Fibroblast of the aortic adventitia (primary cell): Measurements from ENCODE around the gene PCK1. TPM values are rescaled to one million over a fixed set of nuclear protein-coding genes. Genes with fewer than 3 reads are reported as not detected.

Experiments used
- DNase-seq: peaks from one replicate; pipeline ENCODE4 v3.0.0-alpha.2; 2010; ENCODE audit warnings: low read depth
- H3K4me3 ChIP-seq: 2 replicates; pipeline ENCODE4 v1.5.1; 2011; ENCODE audit warnings: low read depth, mild to moderate bottlenecking, control low read depth, low read length, moderate library complexity
- total RNA-seq: library from RNA; depleted of rRNA; stranded (reverse); fragments of >200 nt; gene quantifications from 2 replicates; pipeline ENCODE4 v1.2.3, GENCODE V29; 2012; ENCODE audit warnings: low replicate concordance
- TF ChIP-seq, protein P1 (sequence below): IDR thresholded peaks from 2 replicates; pipeline ENCODE4 v1.5.1; 2011; ENCODE audit warnings: mild to moderate bottlenecking, low read length, control low read depth, inconsistent platforms; ENCODE audit not compliant: insufficient read depth

PCK1 gene
- total RNA-seq, 1 donor: not detected

GRCh38 chr20:57616143-57616951 lies 55.4 kb downstream of the PCK1 start:
- TF ChIP-seq, protein P1, sequence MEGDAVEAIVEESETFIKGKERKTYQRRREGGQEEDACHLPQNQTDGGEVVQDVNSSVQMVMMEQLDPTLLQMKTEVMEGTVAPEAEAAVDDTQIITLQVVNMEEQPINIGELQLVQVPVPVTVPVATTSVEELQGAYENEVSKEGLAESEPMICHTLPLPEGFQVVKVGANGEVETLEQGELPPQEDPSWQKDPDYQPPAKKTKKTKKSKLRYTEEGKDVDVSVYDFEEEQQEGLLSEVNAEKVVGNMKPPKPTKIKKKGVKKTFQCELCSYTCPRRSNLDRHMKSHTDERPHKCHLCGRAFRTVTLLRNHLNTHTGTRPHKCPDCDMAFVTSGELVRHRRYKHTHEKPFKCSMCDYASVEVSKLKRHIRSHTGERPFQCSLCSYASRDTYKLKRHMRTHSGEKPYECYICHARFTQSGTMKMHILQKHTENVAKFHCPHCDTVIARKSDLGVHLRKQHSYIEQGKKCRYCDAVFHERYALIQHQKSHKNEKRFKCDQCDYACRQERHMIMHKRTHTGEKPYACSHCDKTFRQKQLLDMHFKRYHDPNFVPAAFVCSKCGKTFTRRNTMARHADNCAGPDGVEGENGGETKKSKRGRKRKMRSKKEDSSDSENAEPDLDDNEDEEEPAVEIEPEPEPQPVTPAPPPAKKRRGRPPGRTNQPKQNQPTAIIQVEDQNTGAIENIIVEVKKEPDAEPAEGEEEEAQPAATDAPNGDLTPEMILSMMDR: no peak
- H3K4me3 ChIP-seq: no peak overlapping the region
- DNase-seq: no peak

DNA sequence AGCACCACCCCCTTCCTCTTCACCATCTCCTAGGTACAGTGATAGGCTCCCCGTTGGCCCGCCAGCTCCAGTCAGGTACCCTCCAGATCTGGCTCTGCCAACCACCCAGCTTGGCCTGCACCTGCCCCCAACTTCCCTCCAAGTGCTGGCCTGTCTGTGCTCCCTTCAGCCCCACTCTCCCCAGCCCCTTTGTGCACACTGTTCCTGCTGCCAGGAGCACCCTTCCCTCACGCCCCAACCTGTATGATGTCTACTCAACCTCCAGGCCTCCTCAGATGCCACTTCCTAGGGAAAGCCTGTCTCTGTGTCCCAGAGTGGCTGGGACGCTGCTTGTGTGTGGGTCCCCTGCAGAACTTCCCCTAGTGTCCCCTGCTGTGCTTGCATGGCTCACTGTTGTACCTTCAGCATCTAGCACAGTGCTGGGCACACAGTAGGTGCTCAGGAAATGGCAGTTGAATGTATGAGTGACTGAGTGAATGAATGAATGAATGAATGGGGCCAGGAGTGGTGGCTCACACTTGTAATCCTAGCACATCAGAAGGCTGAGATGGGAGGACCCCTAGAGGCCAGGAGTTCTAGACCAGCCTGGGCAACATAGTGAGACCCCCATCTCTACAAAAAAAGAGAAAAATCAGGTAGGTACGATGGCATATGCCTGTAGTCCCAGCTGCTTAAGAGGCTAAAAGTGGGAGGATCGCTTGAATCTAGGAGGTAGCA lies 56.3 kb downstream of the PCK1 start:
- TF ChIP-seq, protein P1: no peak
- no peak for DNase-seq
- no peak overlapping the region for H3K4me3 ChIP-seq

Other genes with a start within 250 kb of the PCK1 start
- not detected in 2 replicates for gene SPO11, start 231.3 kb upstream of the PCK1 start, total RNA-seq
- 24.8 and 26.9 TPM in 2 replicates for gene RAE1, start 209.9 kb upstream of the PCK1 start, total RNA-seq
- 2.0 and 6.1 TPM in 2 replicates for gene RBM38, start 169.7 kb upstream of the PCK1 start, total RNA-seq
- gene CTCFL, start 36.0 kb upstream of the PCK1 start, total RNA-seq: not detected in 2 replicates
- not detected in 2 replicates for gene ZBP1, start 59.3 kb downstream of the PCK1 start, total RNA-seq
- gene PMEPA1, start 148.9 kb downstream of the PCK1 start, total RNA-seq: 1.4 and 1.6 TPM in 2 replicates